SK-N-SH (cell line): ENCODE data around the gene HSPB3. TPM values are rescaled to one million over a fixed set of nuclear protein-coding genes. Genes with fewer than 3 reads are reported as not detected.

ENCODE experiments used
- CTCF ChIA-PET: fragments of 300-600, 350-600 bp; formaldehyde crosslinking; extraction: SDS; loops from one replicate; lab custom pipeline; 2021; lab: Yijun Ruan, JAX
- POLR2A ChIA-PET: fragments of 350-600 bp; sonication (Branson Sonifier 250); formaldehyde crosslinking; extraction: SDS; loops from one replicate; lab custom pipeline; 2020; ENCODE audit warnings: antibody characterized with exemption, inconsistent platforms; lab: Yijun Ruan, JAX
- DNase-seq: peaks from one replicate; pipeline ENCODE4 v3.0.0; 2012
- H2AFZ ChIP-seq: fragments of 200-600 bp; sonication (generic); 2 replicates; pipeline ENCODE4 v1.8.1; 2016; ENCODE audit warnings: antibody characterized with exemption, mild to moderate bottlenecking, low read depth
- H3F3A ChIP-seq: fragments of 200-600 bp; sonication (generic); replicated peaks from 2 replicates; pipeline ENCODE3; 2016; ENCODE audit warnings: antibody characterized with exemption, mild to moderate bottlenecking; ENCODE audit not compliant: insufficient read depth
- H3K27ac ChIP-seq, 2 experiments: fragments of 200-500 bp in 1 of 2; fragments of 200-600 bp in 1 of 2; sonication (Bioruptor generic) in 1 of 2; sonication (generic), shearing (Covaris generic) in 1 of 2; 2 replicates each; pipeline versions ENCODE4 v1.5.1 to v1.6.1; 2014 to 2016; ENCODE audit warnings: low read depth in 2 of 2, inconsistent platforms in 1 of 2, low read length in 1 of 2, mild to moderate bottlenecking in 1 of 2, mixed read lengths in 1 of 2
- H3K27me3 ChIP-seq: fragments of 200-600 bp; sonication (generic), shearing (Covaris generic); 2 replicates; pipeline ENCODE4 v1.6.1; 2016; ENCODE audit warnings: mixed run types; ENCODE audit not compliant: insufficient read depth
- H3K36me3 ChIP-seq, 2 experiments: fragments of 200-500 bp in 1 of 2; fragments of 200-600 bp in 1 of 2; sonication (Bioruptor generic) in 1 of 2; sonication (generic) in 1 of 2; replicated peaks in 1 of 2; 2 replicates each; pipeline versions ENCODE3 to v1.5.1; 2014 to 2016; ENCODE audit warnings: low read length in 1 of 2, mild to moderate bottlenecking in 1 of 2; ENCODE audit not compliant: insufficient read depth in 2 of 2, control insufficient read depth in 1 of 2
- H3K4me1 ChIP-seq, 2 experiments: fragments of 200-500 bp in 1 of 2; fragments of 200-600 bp in 1 of 2; sonication (Bioruptor generic) in 1 of 2; sonication (generic), shearing (Covaris generic) in 1 of 2; 2 replicates each; pipeline versions ENCODE4 v1.5.1 to v1.6.1; 2014 to 2016; ENCODE audit warnings: low read depth in 1 of 2, low read length in 1 of 2, mixed run types in 1 of 2; ENCODE audit not compliant: insufficient read depth in 2 of 2, control insufficient read depth in 1 of 2
- H3K4me2 ChIP-seq: fragments of 200-600 bp; sonication (generic), shearing (Covaris generic); 2 replicates; pipeline ENCODE4 v1.6.1; 2017; ENCODE audit warnings: mixed run types
- H3K4me3 ChIP-seq, 2 experiments: fragments of 200-500 bp in 1 of 2; fragments of 200-600 bp in 1 of 2; sonication (Bioruptor generic) in 1 of 2; sonication (generic), shearing (Covaris generic) in 1 of 2; 2 replicates each; pipeline versions ENCODE4 v1.5.1 to v1.8.1; 2014 to 2016; ENCODE audit warnings: low read depth in 2 of 2, inconsistent platforms in 1 of 2, low read length in 1 of 2, mild to moderate bottlenecking in 1 of 2, mixed read lengths in 1 of 2, moderate library complexity in 1 of 2
- H3K79me2 ChIP-seq: fragments of 200-600 bp; sonication (generic); 2 replicates; pipeline ENCODE4 v1.8.1; 2017; ENCODE audit warnings: mild to moderate bottlenecking; ENCODE audit not compliant: insufficient read depth
- H3K9ac ChIP-seq: fragments of 200-600 bp; sonication (generic); 2 replicates; pipeline ENCODE4 v1.6.1; 2017; ENCODE audit warnings: mixed run types
- H3K9me2 ChIP-seq: fragments of 200-600 bp; sonication (generic); 2 replicates; pipeline ENCODE4 v1.6.1; 2017; ENCODE audit warnings: mixed run types
- H3K9me3 ChIP-seq: fragments of 200-600 bp; sonication (generic); 2 replicates; pipeline ENCODE4 v1.6.1; 2017; ENCODE audit warnings: mixed run types, mild to moderate bottlenecking, moderate library complexity
- H4K20me1 ChIP-seq: fragments of 200-600 bp; sonication (generic); 2 replicates; pipeline ENCODE4 v1.6.1; 2017; ENCODE audit warnings: mild to moderate bottlenecking, mixed run types; ENCODE audit not compliant: insufficient read depth
- CHD2 ChIP-seq: fragments of 150-350 bp; IDR thresholded peaks from 2 replicates; pipeline ENCODE4 v1.6.1; 2018; ENCODE audit warnings: low read length; ENCODE audit not compliant: partially characterized antibody
- EZH2phosphoT487 ChIP-seq: fragments of 200-600 bp; sonication (generic); IDR thresholded peaks from 2 replicates; pipeline ENCODE4 v1.6.1; 2017; ENCODE audit warnings: low read depth, mixed run types, mild to moderate bottlenecking, antibody characterized with exemption, moderate library complexity, borderline replicate concordance
- FOXJ3 ChIP-seq: sonication (generic); formaldehyde crosslinking; IDR thresholded peaks from 2 replicates; pipeline ENCODE4 v1.5.1; 2020; ENCODE audit warnings: mild to moderate bottlenecking, missing genetic modification reagents
- FOXM1 ChIP-seq: IDR thresholded peaks from 2 replicates; pipeline ENCODE4 v1.4.0; 2012; ENCODE audit warnings: low read depth, mild to moderate bottlenecking
- JUND ChIP-seq: IDR thresholded peaks from 2 replicates; pipeline ENCODE4 v1.4.0; 2012
- MEF2A ChIP-seq: IDR thresholded peaks from 2 replicates; pipeline ENCODE4 v1.4.0; 2012; ENCODE audit warnings: low read depth, borderline replicate concordance
- NRF1 ChIP-seq: IDR thresholded peaks from 2 replicates; pipeline ENCODE4 v1.6.1; 2012; ENCODE audit warnings: low read depth, mild to moderate bottlenecking, low read length
- POLR2AphosphoS5 ChIP-seq: IDR thresholded peaks from 2 replicates; pipeline ENCODE4 v1.6.1; 2012; ENCODE audit warnings: low read depth, low read length
- RCOR1 ChIP-seq: fragments of 150-350 bp; IDR thresholded peaks from 2 replicates; pipeline ENCODE4 v1.6.1; 2017; ENCODE audit warnings: antibody characterized with exemption, low read length
- RFX5 ChIP-seq: IDR thresholded peaks from 2 replicates; pipeline ENCODE4 v1.6.1; 2012; ENCODE audit warnings: mild to moderate bottlenecking, improper control_type of control experiment, low read length
- TEAD4 ChIP-seq: IDR thresholded peaks from 2 replicates; pipeline ENCODE4 v1.4.0; 2012; ENCODE audit warnings: mild to moderate bottlenecking, borderline replicate concordance; ENCODE audit not compliant: insufficient read depth
- WGBS: methylation state at CpG from one replicate; pipeline ENCODE4 v1.1.6; 2017; ENCODE audit warnings: low lambda C conversion rate; 5-methylcytosine and 5-hydroxymethylcytosine counted together
- polyA plus RNA-seq, 3 experiments: library from polyadenylated mRNA; depleted of rRNA; stranded (reverse); fragments of >200 nt; gene quantifications; 2 replicates each; pipeline ENCODE4 v1.2.3, GENCODE V29; 2012
- TF ChIP-seq, protein P1 (sequence below): IDR thresholded peaks from 2 replicates; pipeline ENCODE4 v1.6.1; 2012; ENCODE audit warnings: mild to moderate bottlenecking, low read depth, low read length, moderate library complexity
- TF ChIP-seq, protein P2 (sequence below): IDR thresholded peaks from 2 replicates; pipeline ENCODE4 v1.4.0; 2012; ENCODE audit warnings: low read depth
- TF ChIP-seq, protein P3 (sequence below): IDR thresholded peaks from 2 replicates; pipeline ENCODE4; 2012
- TF ChIP-seq, protein P4 (sequence below): fragments of 200-600 bp; sonication (generic); IDR thresholded peaks from 2 replicates; pipeline ENCODE4 v1.6.1; 2017; ENCODE audit warnings: antibody characterized with exemption, mild to moderate bottlenecking, moderate library complexity
- TF ChIP-seq, protein P5 (sequence below): fragments of 150-350 bp; IDR thresholded peaks from 2 replicates; pipeline ENCODE4 v1.6.1; 2017; ENCODE audit warnings: antibody characterized with exemption, low read length, low read depth, borderline replicate concordance

Gene HSPB3
- polyA plus RNA-seq, 1 of the 3 experiments (the other 2 are of a cell fraction) = 3.3 TPM

DNA sequence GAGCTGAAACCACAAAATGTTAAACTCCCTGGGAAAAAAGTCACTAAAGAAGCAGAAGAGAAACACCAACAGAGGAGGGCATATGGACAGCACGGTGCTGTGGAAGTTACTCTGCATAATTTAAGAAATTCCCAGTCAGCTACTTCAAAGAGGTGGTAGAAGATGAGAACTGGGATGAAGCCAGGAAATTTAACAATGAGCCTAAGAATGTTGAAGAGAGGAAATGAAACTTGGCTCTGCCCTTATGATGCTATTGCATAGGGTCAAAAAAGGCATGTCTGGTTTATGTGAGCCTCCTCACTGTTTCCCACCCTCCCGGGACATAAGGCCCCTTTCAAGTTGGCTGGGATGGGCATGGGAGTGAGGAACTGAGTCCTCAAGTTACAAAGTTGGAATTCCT lies 36.7 kb downstream of the HSPB3 start:
- H3F3A ChIP-seq = no peaks in the 10 kb centered on the region
- H3K27ac ChIP-seq = no peak overlapping the region
- H3K9me2 ChIP-seq = no peaks in the 10 kb centered on the region
- H3K9ac ChIP-seq = no peak overlapping the region
- no peaks in the 10 kb centered on the region for H3K79me2 ChIP-seq
- H3K36me3 ChIP-seq = no peaks in the 10 kb centered on the region
- TF ChIP-seq, protein P1, sequence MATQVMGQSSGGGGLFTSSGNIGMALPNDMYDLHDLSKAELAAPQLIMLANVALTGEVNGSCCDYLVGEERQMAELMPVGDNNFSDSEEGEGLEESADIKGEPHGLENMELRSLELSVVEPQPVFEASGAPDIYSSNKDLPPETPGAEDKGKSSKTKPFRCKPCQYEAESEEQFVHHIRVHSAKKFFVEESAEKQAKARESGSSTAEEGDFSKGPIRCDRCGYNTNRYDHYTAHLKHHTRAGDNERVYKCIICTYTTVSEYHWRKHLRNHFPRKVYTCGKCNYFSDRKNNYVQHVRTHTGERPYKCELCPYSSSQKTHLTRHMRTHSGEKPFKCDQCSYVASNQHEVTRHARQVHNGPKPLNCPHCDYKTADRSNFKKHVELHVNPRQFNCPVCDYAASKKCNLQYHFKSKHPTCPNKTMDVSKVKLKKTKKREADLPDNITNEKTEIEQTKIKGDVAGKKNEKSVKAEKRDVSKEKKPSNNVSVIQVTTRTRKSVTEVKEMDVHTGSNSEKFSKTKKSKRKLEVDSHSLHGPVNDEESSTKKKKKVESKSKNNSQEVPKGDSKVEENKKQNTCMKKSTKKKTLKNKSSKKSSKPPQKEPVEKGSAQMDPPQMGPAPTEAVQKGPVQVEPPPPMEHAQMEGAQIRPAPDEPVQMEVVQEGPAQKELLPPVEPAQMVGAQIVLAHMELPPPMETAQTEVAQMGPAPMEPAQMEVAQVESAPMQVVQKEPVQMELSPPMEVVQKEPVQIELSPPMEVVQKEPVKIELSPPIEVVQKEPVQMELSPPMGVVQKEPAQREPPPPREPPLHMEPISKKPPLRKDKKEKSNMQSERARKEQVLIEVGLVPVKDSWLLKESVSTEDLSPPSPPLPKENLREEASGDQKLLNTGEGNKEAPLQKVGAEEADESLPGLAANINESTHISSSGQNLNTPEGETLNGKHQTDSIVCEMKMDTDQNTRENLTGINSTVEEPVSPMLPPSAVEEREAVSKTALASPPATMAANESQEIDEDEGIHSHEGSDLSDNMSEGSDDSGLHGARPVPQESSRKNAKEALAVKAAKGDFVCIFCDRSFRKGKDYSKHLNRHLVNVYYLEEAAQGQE = no peak
- TF ChIP-seq EZH2phosphoT487 (no peak), RCOR1 (no peak), TEAD4 (no peak), RFX5 (no peak), FOXM1 (no peak), JUND (no peak), NRF1 (no peak), MEF2A (no peak)
- TF ChIP-seq, protein P2, sequence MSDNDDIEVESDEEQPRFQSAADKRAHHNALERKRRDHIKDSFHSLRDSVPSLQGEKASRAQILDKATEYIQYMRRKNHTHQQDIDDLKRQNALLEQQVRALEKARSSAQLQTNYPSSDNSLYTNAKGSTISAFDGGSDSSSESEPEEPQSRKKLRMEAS = no peak
- TF ChIP-seq, protein P3, sequence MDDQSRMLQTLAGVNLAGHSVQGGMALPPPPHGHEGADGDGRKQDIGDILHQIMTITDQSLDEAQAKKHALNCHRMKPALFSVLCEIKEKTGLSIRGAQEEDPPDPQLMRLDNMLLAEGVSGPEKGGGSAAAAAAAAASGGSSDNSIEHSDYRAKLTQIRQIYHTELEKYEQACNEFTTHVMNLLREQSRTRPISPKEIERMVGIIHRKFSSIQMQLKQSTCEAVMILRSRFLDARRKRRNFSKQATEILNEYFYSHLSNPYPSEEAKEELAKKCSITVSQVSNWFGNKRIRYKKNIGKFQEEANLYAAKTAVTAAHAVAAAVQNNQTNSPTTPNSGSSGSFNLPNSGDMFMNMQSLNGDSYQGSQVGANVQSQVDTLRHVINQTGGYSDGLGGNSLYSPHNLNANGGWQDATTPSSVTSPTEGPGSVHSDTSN = no peak
- H3K4me1 ChIP-seq = no peaks in the 10 kb centered on the region
- DNase-seq = no peak
- H3K4me3 ChIP-seq = no peak overlapping the region
- H4K20me1 ChIP-seq = no peaks in the 10 kb centered on the region
- ChIA-PET CTCF (interaction anchor here (0.7 to 4.3 kb wide), 3 partner anchors 248 to 822 kb away, joined by 3 to 24 read pairs (median 6); no protein-coding TSS in a partner anchor), POLR2A (no interaction called here)
- 11% methylated on average over 2 of the region's 2 CpGs for WGBS
- peaks cover 12% of the 10 kb centered on the region for H3K27me3 ChIP-seq
- H3K4me2 ChIP-seq = no peak overlapping the region
- H2AFZ ChIP-seq = no peak overlapping the region
- no peaks in the 10 kb centered on the region for H3K9me3 ChIP-seq

DNA sequence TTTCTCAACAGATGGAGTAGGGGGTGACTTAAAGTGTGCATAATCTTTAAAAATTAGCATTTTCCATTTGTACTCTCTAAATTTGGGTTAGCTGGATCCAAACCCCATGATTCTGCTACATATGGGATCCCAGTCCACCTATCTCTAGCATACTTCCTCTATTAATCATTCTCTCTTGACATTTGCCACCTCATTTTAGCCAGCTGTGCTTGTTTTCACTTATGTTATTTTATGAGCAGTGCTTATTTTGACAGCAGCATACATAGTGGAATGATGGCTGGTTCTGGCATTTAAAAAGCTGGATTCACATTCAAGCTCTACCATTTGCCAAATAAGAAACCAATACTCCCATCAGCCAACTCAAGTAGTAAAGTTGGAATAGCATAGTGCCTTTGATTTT lies 39.5 kb downstream of the HSPB3 start:
- CTCF ChIA-PET = interaction anchor here (1.0 to 2.5 kb wide), 4 partner anchors 38 to 665 kb away, joined by 3 to 8 read pairs (median 4); partner anchors contain the start of gene GPX8
- Histone ChIP-seq H3K4me2 (no peak overlapping the region), H3K9me2 (no peaks in the 10 kb centered on the region), H3K36me3 (no peaks in the 10 kb centered on the region), H3K4me1 (no peaks in the 10 kb centered on the region; a peak in 1 of 4 replicates), H3K27ac (no peak overlapping the region), H3K9me3 (no peaks in the 10 kb centered on the region), H3F3A (no peaks in the 10 kb centered on the region), H3K27me3 (peaks cover 12% of the 10 kb centered on the region), H3K9ac (no peak overlapping the region), H3K4me3 (no peak overlapping the region), H3K79me2 (no peaks in the 10 kb centered on the region), H4K20me1 (no peaks in the 10 kb centered on the region), H2AFZ (no peak overlapping the region)
- POLR2A ChIA-PET = no interaction called here
- no peak for DNase-seq
- TF ChIP-seq, protein P4, sequence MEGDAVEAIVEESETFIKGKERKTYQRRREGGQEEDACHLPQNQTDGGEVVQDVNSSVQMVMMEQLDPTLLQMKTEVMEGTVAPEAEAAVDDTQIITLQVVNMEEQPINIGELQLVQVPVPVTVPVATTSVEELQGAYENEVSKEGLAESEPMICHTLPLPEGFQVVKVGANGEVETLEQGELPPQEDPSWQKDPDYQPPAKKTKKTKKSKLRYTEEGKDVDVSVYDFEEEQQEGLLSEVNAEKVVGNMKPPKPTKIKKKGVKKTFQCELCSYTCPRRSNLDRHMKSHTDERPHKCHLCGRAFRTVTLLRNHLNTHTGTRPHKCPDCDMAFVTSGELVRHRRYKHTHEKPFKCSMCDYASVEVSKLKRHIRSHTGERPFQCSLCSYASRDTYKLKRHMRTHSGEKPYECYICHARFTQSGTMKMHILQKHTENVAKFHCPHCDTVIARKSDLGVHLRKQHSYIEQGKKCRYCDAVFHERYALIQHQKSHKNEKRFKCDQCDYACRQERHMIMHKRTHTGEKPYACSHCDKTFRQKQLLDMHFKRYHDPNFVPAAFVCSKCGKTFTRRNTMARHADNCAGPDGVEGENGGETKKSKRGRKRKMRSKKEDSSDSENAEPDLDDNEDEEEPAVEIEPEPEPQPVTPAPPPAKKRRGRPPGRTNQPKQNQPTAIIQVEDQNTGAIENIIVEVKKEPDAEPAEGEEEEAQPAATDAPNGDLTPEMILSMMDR = no peak
- TF ChIP-seq FOXJ3 (CRISPR knock-in tag) (no peak), POLR2AphosphoS5 (no peak), TEAD4 (no peak), CHD2 (no peak)
- TF ChIP-seq, protein P1 = no peak
- TF ChIP-seq, protein P5, sequence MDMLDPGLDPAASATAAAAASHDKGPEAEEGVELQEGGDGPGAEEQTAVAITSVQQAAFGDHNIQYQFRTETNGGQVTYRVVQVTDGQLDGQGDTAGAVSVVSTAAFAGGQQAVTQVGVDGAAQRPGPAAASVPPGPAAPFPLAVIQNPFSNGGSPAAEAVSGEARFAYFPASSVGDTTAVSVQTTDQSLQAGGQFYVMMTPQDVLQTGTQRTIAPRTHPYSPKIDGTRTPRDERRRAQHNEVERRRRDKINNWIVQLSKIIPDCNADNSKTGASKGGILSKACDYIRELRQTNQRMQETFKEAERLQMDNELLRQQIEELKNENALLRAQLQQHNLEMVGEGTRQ = no peak
